Fibroblast of peridontal ligament (primary cell): ENCODE results near the gene AKAIN1.

Experiments used
- DNase-seq: peaks from one replicate; pipeline ENCODE4 v3.0.0-alpha.2; 2010; ENCODE audit errors: extremely low read depth

The AKAIN1 gene

GRCh38 chr18:5093902-5094301 lies 103.2 kb downstream of the AKAIN1 start:
- no peak for DNase-seq
